Measurements from ENCODE around the gene RING1.

DNA sequence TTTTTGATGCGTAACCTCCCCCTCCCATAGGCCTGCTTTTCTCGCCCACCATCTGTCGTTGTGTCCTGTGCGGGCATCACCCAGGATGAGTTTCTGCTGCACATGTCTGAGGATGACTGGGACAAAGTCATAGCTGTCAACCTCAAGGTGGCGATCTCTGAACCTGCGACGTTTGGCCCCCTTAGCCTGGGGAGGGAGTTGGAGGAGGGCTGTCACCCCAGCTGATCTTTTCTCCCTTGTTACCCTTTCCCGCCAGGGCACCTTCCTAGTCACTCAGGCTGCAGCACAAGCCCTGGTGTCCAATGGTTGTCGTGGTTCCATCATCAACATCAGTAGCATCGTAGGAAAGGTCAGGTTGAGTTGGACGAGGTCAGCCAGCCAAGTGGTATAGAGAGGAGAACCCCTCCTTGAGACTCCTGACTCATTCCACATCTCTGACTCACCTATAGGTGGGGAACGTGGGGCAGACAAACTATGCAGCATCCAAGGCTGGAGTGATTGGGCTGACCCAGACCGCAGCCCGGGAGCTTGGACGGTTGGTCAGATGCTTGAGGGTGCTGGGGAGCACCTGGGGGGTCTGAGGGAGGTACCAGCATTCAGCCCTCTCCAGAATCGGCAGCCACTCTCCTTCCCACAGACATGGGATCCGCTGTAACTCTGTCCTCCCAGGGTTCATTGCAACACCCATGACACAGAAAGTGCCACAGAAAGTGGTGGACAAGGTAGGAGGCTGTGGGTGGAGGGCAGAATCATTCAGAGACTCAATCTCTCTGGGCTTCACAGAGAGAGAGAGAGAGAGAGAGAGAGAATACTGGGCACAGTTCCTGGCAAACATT lies 2.9 kb upstream of the RING1 start:
- TF ChIP-seq, protein P1, sequence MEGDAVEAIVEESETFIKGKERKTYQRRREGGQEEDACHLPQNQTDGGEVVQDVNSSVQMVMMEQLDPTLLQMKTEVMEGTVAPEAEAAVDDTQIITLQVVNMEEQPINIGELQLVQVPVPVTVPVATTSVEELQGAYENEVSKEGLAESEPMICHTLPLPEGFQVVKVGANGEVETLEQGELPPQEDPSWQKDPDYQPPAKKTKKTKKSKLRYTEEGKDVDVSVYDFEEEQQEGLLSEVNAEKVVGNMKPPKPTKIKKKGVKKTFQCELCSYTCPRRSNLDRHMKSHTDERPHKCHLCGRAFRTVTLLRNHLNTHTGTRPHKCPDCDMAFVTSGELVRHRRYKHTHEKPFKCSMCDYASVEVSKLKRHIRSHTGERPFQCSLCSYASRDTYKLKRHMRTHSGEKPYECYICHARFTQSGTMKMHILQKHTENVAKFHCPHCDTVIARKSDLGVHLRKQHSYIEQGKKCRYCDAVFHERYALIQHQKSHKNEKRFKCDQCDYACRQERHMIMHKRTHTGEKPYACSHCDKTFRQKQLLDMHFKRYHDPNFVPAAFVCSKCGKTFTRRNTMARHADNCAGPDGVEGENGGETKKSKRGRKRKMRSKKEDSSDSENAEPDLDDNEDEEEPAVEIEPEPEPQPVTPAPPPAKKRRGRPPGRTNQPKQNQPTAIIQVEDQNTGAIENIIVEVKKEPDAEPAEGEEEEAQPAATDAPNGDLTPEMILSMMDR (IDR thresholded peaks at IDR 0.05), result no peak
- TF ChIP-seq POLR2A (IDR thresholded peaks at IDR 0.05), result no peak

Measured in testis (tissue), 2 donors.